Thymus (tissue), 11 donors: ENCODE measurements around the gene UNC119. TPM values are rescaled to one million over a fixed set of nuclear protein-coding genes. Genes with fewer than 3 reads are reported as not detected.

Experiments
- DNase-seq, 9 donors: peaks; one replicate each; pipeline ENCODE4 v3.0.0-alpha.2; 2013; ENCODE audit warnings: low spot score in 9 of 9, low read depth in 6 of 9, missing footprints in 1 of 9
- H3K27ac ChIP-seq, 2 donors: one replicate each; pipeline ENCODE4 v1.5.1; 2013; ENCODE audit warnings: control low read depth in 1 of 2, low read depth in 1 of 2, low read length in 1 of 2, mild to moderate bottlenecking in 1 of 2, moderate library complexity in 1 of 2
- H3K27me3 ChIP-seq, 2 donors: one replicate each; pipeline ENCODE4 v1.5.1; 2013; ENCODE audit warnings: low read length in 1 of 2; ENCODE audit not compliant: control insufficient read depth in 2 of 2, insufficient read depth in 1 of 2
- H3K36me3 ChIP-seq, 2 donors: one replicate each; pipeline ENCODE4 v1.5.1; 2013; ENCODE audit warnings: low read length in 1 of 2, mild to moderate bottlenecking in 1 of 2, moderate library complexity in 1 of 2; ENCODE audit not compliant: control insufficient read depth in 2 of 2, insufficient read depth in 2 of 2
- H3K4me1 ChIP-seq, 2 donors: one replicate each; pipeline ENCODE4 v1.5.1; 2013; ENCODE audit warnings: low read length in 2 of 2; ENCODE audit not compliant: control insufficient read depth in 2 of 2, insufficient read depth in 2 of 2
- H3K4me3 ChIP-seq, 2 donors: one replicate each; pipeline ENCODE4 v1.5.1; 2013; ENCODE audit warnings: low read length in 2 of 2, control low read depth in 1 of 2, mild to moderate bottlenecking in 1 of 2
- H3K9me3 ChIP-seq, 2 donors: one replicate each; pipeline ENCODE4 v1.5.1; 2013; ENCODE audit warnings: low read length in 1 of 2, mild to moderate bottlenecking in 1 of 2; ENCODE audit not compliant: control insufficient read depth in 2 of 2, insufficient read depth in 1 of 2
- WGBS: extraction: QIAGEN DNeasy Blood & Tissue Kit; methylation state at CpG from one replicate; pipeline ENCODE4 v1.1.7; 2013; 5-methylcytosine and 5-hydroxymethylcytosine counted together
- polyA plus RNA-seq: library from polyadenylated mRNA; stranded (reverse); fragments of 200-250 nt; gene quantifications from one replicate; pipeline ENCODE4 v1.2.3, GENCODE V29; 2013
- total RNA-seq: library from RNA; stranded (reverse); fragments of 120-200 nt; gene quantifications from one replicate; pipeline ENCODE4 v1.2.4, GENCODE V29; 2013
- donor health status: healthy.

The UNC119 gene
- total and polyA plus RNA-seq, 2 donors: 30.4 to 30.6 TPM

DNA sequence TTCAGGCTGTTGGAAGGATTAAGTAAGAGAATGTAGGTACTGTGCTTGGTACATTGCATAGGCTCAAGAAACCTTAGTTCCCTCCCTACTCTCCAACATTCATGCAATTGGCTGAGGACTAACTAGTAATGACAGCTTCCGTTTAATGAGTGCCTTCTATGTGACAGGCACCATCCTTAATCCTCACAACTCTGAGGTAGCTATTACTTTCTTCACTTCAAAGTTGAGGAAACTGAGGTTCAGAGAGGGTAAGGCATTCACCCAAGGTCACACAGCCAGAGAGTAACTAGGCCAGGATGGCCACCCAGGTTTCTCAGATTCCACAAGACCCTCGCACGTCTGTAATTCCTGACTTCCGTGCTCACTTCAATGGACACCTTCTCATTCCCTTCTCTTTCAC lies 22.2 kb downstream of the UNC119 start:
- WGBS: 96% methylated on average over 4 of the region's 4 CpGs

DNA sequence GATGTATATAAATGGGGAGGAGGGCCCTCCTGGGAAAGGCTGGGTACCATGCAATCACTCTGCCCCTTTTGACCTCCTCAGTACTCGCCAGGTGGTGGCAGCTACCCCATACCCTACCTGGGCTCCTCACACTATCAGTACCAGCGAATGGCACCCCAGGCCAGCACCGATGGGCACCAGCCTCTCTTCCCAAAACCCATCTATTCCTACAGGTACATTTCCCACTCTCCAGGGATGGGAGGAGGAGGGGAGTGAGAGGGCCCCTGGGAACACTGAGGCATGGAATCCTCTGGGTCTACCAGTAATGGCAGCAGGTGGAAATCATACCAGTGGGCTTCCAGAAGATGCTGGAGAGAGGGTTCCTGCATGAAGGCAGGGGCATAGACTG lies 23.4 kb downstream of the UNC119 start:
- 94% methylated on average over 3 of the region's 3 CpGs for WGBS
- Histone ChIP-seq H3K36me3 (no peaks in the 10 kb centered on the region), H3K4me3 (no peak overlapping the region), H3K27ac (no peak overlapping the region), H3K9me3 (no peaks in the 10 kb centered on the region), H3K4me1 (no peaks in the 10 kb centered on the region), H3K27me3 (no peaks in the 10 kb centered on the region)
- no peak for DNase-seq

More for the DNA sequence above, 22.2 kb downstream of the UNC119 start:
- H3K4me3 ChIP-seq: no peak overlapping the region
- DNase-seq: no peak
- H3K9me3 ChIP-seq: no peaks in the 10 kb centered on the region
- no peaks in the 10 kb centered on the region for H3K36me3 ChIP-seq
- no peaks in the 10 kb centered on the region for H3K4me1 ChIP-seq
- no peak overlapping the region for H3K27ac ChIP-seq
- H3K27me3 ChIP-seq: no peaks in the 10 kb centered on the region

DNA sequence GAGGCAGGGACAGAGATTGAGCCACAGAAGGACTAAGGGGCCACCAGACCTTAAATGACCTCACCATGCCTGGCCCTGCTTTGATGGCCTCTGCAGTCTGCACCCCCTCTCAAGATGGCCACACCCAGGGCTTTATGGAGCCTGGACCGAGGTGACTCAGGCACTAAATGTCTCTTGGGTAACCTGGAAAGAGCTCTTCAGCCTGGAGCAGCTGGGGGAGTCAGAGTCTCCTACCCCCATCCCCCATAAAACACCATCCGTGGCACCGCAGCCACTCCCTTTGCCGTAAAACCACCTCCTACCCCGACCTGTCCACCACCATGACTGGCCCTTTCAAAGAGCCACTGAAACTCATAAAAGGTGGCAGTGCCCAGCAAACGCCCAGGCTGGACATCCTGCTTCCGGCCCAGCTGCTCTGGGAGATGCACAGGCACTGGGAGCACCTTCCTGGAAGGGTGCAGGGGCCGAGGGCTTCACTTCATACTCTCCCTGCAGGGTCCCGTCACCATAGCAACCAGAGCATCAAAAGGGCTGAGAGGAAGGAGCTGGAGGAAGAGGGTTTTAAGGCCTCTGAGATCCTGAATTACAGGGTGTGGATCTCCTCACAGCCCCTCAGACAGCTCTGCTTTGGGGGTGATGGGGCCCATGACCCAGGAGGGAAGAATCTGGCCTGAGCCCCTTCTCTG lies 24.0 kb downstream of the UNC119 start:
- 87% methylated on average over 9 of the region's 9 CpGs for WGBS
- H3K27me3 ChIP-seq: no peaks in the 10 kb centered on the region
- no peak overlapping the region for H3K4me3 ChIP-seq
- no peak for DNase-seq
- no peaks in the 10 kb centered on the region for H3K9me3 ChIP-seq
- no peak overlapping the region for H3K27ac ChIP-seq
- H3K4me1 ChIP-seq: no peaks in the 10 kb centered on the region
- no peaks in the 10 kb centered on the region for H3K36me3 ChIP-seq

DNA sequence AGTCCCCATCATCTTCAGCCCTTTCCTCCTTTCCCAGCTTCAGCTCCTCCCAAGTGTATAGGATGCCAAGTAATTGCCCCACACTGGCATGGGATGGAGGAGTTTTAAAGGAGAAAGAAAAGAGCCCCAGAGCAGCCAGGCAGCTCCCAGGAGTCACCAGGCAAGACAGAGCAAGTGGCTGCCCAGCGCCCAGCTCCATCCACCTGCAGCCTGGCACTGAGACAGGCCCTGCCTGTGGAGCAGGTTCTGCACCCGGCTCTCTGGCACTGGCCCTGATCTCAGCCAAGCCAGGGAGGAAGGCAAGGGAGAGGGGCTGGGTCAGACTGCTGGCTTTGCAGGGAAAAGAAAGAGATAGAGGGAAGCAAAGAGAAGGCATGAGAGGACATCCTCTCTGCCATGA lies 24.6 kb downstream of the UNC119 start:
- Histone ChIP-seq H3K27ac (no peak overlapping the region), H3K4me1 (peaks cover 0 to under 1% of the 10 kb centered on the region in 2 donors), H3K27me3 (no peaks in the 10 kb centered on the region), H3K4me3 (no peak overlapping the region), H3K9me3 (no peaks in the 10 kb centered on the region), H3K36me3 (no peaks in the 10 kb centered on the region)
- DNase-seq: no peak
- WGBS: 89% methylated on average over 2 of the region's 2 CpGs

DNA sequence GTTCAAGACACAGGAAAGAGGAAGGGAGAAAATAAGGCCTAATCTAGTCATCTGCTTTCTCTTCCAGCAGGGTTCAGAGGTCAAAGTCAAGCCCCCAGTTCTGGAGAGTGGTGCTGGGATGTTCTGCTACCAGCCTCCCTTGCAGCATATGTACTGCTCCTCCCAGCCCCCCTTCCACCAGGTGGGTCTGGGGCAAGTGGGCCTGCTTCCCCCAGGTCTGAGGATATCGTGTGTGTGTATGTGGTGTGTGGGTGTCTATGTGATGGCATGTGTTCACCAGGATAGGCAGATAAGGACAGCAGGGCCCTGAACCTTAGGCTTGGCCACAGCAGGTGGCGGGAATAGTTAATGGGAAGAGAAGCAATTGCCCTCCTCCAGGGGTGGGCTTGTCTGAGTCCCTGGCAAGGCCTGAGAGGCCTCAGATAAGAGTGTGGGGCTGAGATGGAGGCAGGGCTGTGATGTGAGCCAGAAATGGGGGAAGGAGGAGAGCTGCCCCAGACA lies 25.2 kb downstream of the UNC119 start:
- 92% methylated on average over 2 of the region's 2 CpGs for WGBS
- Histone ChIP-seq H3K27me3 (no peaks in the 10 kb centered on the region), H3K9me3 (no peaks in the 10 kb centered on the region), H3K36me3 (no peaks in the 10 kb centered on the region), H3K27ac (no peak overlapping the region), H3K4me3 (no peak overlapping the region), H3K4me1 (peaks cover 0 to 2% of the 10 kb centered on the region in 2 donors)
- DNase-seq: no peak

DNA sequence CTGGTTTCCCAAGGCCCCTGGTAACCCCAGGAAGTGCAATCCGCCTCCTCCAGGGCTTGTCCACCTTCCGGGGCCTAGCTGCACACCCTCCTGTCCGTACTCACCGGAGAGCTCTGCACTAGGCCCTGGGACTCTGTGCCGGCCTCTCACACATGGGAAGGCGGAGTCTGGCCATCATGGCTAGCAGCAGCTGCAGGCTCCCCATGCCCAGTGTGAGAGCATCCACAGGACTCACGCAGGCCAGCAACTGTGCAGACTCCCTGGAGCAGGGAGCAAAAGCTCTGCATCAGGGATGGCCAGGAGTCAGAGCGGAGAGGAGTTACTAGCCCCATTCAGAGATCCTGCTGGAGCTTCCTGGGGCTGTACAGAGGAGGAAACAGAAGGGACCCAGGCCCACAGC lies 26.0 kb downstream of the UNC119 start:
- Histone ChIP-seq H3K27ac (no peak overlapping the region), H3K36me3 (no peaks in the 10 kb centered on the region), H3K4me1 (peaks cover 0 to 5% of the 10 kb centered on the region in 2 donors), H3K9me3 (no peaks in the 10 kb centered on the region), H3K4me3 (no peak overlapping the region), H3K27me3 (no peaks in the 10 kb centered on the region)
- 88% methylated on average over 8 of the region's 8 CpGs for WGBS
- no peak for DNase-seq

DNA sequence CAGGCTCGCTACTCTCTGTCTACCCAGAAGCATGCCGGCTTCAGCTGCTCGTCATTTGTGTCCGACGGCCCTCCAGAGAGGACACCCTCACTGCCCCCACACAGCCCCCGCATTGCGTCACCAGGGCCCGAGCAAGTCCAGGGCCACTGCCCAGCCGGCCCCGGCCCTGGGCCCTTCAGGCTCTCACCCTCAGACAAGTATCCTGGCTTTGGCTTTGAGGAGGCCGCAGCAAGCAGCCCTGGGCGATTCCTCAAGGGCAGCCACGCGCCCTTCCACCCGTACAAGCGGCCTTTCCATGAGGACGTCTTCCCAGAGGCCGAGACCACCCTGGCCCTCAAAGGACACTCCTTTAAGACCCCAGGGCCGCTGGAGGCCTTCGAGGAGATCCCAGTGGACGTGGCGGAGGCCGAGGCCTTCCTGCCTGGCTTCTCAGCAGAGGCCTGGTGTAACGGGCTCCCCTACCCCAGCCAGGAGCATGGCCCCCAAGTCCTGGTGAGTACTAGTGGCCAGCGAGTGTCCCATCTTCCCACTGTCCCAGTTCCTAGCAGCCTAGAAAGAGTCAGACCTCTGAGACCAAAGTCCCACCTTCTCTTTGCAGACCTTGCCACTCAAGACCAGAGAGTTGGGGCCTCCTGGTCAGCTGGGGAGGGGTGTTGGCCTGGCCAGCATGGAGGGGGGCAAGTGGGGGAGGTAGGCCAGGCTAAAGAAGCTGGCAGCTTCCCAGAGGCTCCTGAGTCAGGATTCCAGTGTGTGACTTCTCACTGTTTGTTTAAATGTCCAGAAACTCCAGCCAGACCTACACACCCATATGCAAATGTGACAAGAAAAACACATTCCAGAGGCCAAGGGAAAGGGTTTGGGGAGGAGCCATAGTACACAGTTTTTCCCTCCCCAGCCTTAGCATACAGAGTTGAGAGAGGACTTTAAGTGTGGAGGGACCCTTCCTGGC lies 27.7 kb downstream of the UNC119 start:
- H3K27me3 ChIP-seq: no peaks in the 10 kb centered on the region
- WGBS: 94% methylated on average over 25 of the region's 25 CpGs
- H3K4me3 ChIP-seq: no peak overlapping the region
- no peaks in the 10 kb centered on the region for H3K9me3 ChIP-seq
- DNase-seq: no peak
- H3K27ac ChIP-seq: peak overlapping the region; percentile 5 to 39
- H3K4me1 ChIP-seq: peaks cover 0 to 16% of the 10 kb centered on the region in 2 donors
- peaks cover 0 to 2% of the 10 kb centered on the region in 2 donors for H3K36me3 ChIP-seq

DNA sequence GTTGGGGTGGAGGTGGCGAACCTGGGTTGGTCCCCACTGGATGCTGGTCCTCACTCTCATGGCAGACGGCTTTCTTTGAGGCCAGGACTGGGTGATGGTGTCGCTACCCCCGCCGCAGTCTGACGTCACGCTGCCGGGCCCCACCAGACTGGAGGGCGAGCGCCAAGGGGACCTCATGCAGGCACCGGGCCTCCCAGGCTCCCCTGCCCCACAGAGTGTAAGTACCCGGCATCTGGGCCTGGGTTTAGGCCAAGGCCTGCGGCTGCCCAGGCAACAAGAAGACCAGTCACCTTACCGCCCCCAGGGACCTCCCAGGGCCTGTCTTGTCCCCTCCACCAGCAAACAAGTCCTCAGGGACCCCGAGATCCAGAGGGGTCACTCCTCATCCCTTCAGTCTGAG lies 28.5 kb downstream of the UNC119 start:
- Histone ChIP-seq H3K27me3 (no peaks in the 10 kb centered on the region), H3K9me3 (no peaks in the 10 kb centered on the region), H3K4me1 (peaks cover 6 to 25% of the 10 kb centered on the region in 2 donors), H3K27ac (no peak overlapping the region), H3K4me3 (no peak overlapping the region), H3K36me3 (peaks cover 0 to 2% of the 10 kb centered on the region in 2 donors)
- 95% methylated on average over 15 of the region's 15 CpGs for WGBS
- no peak for DNase-seq

DNA sequence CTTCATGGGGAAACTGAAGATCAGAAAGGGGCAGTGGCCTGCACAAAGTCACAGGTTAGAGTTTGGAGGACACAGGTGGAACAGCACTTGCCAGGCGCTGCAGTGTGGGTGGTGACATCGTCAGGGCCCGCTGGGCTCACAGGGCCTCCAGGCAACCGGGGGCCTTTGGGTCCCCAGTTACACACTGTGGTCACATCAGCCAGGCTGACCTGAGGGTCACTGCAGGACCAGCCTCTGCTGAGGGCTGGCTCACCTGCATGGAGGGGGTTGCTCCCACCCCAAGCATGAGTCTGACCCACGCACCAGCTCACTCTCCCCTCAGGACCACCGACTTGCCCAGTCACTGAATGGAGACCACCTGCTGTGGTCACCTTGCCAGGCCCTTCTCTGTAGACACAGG lies 29.2 kb downstream of the UNC119 start:
- peaks cover 0 to 2% of the 10 kb centered on the region in 2 donors for H3K36me3 ChIP-seq
- no peaks in the 10 kb centered on the region for H3K27me3 ChIP-seq
- H3K4me1 ChIP-seq: peaks cover 7 to 32% of the 10 kb centered on the region in 2 donors
- H3K27ac ChIP-seq: no peak overlapping the region
- no peaks in the 10 kb centered on the region for H3K9me3 ChIP-seq
- WGBS: 95% methylated on average over 6 of the region's 6 CpGs
- DNase-seq: no peak
- no peak overlapping the region for H3K4me3 ChIP-seq
